Gastroesophageal sphincter (tissue), 3 donors: ENCODE data around the gene ACSL4.

ENCODE experiments used
- POLR2A ChIP-seq, 2 donors: fragments of 450-650 bp; IDR thresholded peaks; one replicate each; pipeline ENCODE4 v1.6.1; 2017; ENCODE audit warnings: antibody characterized with exemption in 2 of 2, mild to moderate bottlenecking in 2 of 2, moderate library complexity in 1 of 2
- TF ChIP-seq, protein P1 (sequence below), 4 experiments: fragments of 200-600 bp in 2 of 4; fragments of 450-650 bp in 2 of 4; sonication (generic) in 1 of 4; IDR thresholded peaks; one replicate each; pipeline ENCODE4 v1.5.1; 2017 to 2019; ENCODE audit warnings: antibody characterized with exemption in 4 of 4, mild to moderate bottlenecking in 2 of 4, moderate library complexity in 2 of 4

DNA sequence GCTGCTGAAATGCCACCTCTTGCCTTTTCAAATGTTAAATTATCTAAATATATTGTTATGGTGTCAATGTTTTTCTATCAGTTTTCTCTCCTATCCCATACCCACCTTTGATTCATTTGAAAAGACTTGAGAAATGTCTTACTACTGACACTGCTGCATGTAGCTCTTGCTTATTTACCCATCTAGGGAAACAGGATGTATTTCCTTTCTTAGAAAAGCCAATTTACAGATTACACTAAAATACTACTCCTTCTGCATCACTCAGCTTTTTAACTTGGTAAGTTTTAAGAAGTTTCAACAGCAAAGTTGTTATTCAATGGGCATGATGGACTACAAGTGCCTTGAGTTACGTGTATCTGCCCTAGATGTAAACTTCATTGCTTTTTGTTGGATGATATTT, 94.9 kb downstream of the ACSL4 start:
- TF ChIP-seq, protein P1, sequence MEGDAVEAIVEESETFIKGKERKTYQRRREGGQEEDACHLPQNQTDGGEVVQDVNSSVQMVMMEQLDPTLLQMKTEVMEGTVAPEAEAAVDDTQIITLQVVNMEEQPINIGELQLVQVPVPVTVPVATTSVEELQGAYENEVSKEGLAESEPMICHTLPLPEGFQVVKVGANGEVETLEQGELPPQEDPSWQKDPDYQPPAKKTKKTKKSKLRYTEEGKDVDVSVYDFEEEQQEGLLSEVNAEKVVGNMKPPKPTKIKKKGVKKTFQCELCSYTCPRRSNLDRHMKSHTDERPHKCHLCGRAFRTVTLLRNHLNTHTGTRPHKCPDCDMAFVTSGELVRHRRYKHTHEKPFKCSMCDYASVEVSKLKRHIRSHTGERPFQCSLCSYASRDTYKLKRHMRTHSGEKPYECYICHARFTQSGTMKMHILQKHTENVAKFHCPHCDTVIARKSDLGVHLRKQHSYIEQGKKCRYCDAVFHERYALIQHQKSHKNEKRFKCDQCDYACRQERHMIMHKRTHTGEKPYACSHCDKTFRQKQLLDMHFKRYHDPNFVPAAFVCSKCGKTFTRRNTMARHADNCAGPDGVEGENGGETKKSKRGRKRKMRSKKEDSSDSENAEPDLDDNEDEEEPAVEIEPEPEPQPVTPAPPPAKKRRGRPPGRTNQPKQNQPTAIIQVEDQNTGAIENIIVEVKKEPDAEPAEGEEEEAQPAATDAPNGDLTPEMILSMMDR (IDR thresholded peaks at IDR 0.05), result no peak
- no peak for TF ChIP-seq POLR2A (IDR thresholded peaks at IDR 0.05)
